ENCODE results near the gene GABRD. TPM values are rescaled to one million over a fixed set of nuclear protein-coding genes. Genes with fewer than 3 reads are reported as not detected.

GABRD gene
- total and polyA plus RNA-seq, 2 experiments from 2014 or later, result 2.1 to 5.1 TPM

GRCh38 chr1:1971688-1972087 lies 47.5 kb upstream of the GABRD start:
- H3K4me1 Mint-ChIP-seq, result peaks cover 4% of the 10 kb centered on the region; the same call in 1 of the 3 replicates
- Histone ChIP-seq H3F3A (replicated peaks; ENCODE audit: low read depth) (peaks cover 8% of the 10 kb centered on the region), H3K4me2 (no peak overlapping the region), H3K79me2 (replicated peaks; ENCODE audit: insufficient read depth) (no peaks in the 10 kb centered on the region), H3K36me3 (ENCODE audit: insufficient read depth) (no peaks in the 10 kb centered on the region), H3K9me2 (ENCODE audit: insufficient read depth) (no peaks in the 10 kb centered on the region), H4K20me1 (replicated peaks; ENCODE audit: insufficient read depth) (no peaks in the 10 kb centered on the region), H3K27ac (ENCODE audit: low read depth) (no peak overlapping the region), H2AFZ (no peak overlapping the region), H3K27me3 (ENCODE audit: insufficient read depth) (no peaks in the 10 kb centered on the region), H3K4me1 (ENCODE audit: insufficient read depth) (no peaks in the 10 kb centered on the region), H3K4me3 (no peak overlapping the region)
- no peaks in the 10 kb centered on the region; the same call in 2 of the 3 replicates for H3K36me3 Mint-ChIP-seq (ENCODE audit: low read depth)
- peaks cover 15% of the 10 kb centered on the region for H3K9me3 Mint-ChIP-seq
- peaks cover 19% of the 10 kb centered on the region for H3K27me3 Mint-ChIP-seq (ENCODE audit: insufficient read depth, low read depth, poor library complexity)
- TF ChIP-seq EZH2 (IDR thresholded peaks at IDR 0.05; ENCODE audit: low read depth, unreplicated experiment), result no peak
- no peak overlapping the region for H3K4me3 Mint-ChIP-seq
- no peak for DNase-seq (ENCODE audit: low spot score)
- ATAC-seq, result no peak
- H3K27ac Mint-ChIP-seq, result no peak overlapping the region

- H3K4me1 Mint-ChIP-seq, result no peaks in the 10 kb centered on the region
These were observed 46.0 kb upstream of the GABRD start for GRCh38 chr1:1972976-1973715.

More at GRCh38 chr1:1972976-1973715, 46.0 kb upstream of the GABRD start:
- Histone ChIP-seq H3K9me2 (ENCODE audit: insufficient read depth) (no peaks in the 10 kb centered on the region), H3K4me3 (no peak overlapping the region), H3K79me2 (replicated peaks; ENCODE audit: insufficient read depth) (no peaks in the 10 kb centered on the region), H4K20me1 (replicated peaks; ENCODE audit: insufficient read depth) (no peaks in the 10 kb centered on the region), H3K4me2 (no peak overlapping the region), H3K27ac (ENCODE audit: low read depth) (no peak overlapping the region), H3K4me1 (ENCODE audit: insufficient read depth) (no peaks in the 10 kb centered on the region), H3K36me3 (ENCODE audit: insufficient read depth) (no peaks in the 10 kb centered on the region), H3F3A (replicated peaks; ENCODE audit: low read depth) (peaks cover 8% of the 10 kb centered on the region), H3K27me3 (ENCODE audit: insufficient read depth) (no peaks in the 10 kb centered on the region), H2AFZ (no peak overlapping the region)
- H3K4me3 Mint-ChIP-seq, result no peak overlapping the region
- ATAC-seq (no peak), DNase-seq (ENCODE audit: low spot score) (no peak)
- H3K27me3 Mint-ChIP-seq (ENCODE audit: insufficient read depth, low read depth, poor library complexity), result peaks cover 18% of the 10 kb centered on the region
- peaks cover 15% of the 10 kb centered on the region for H3K9me3 Mint-ChIP-seq
- no peaks in the 10 kb centered on the region; the same call in 2 of the 3 replicates for H3K36me3 Mint-ChIP-seq (ENCODE audit: low read depth)
- H3K27ac Mint-ChIP-seq, result no peak overlapping the region
- TF ChIP-seq POLR2AphosphoS5 (IDR thresholded peaks at IDR 0.05; ENCODE audit: low read depth) (no peak), CTCF (conservative IDR thresholded peaks at IDR 0.05; ENCODE audit: low read depth in 2 of 2) (no peak), EZH2 (IDR thresholded peaks at IDR 0.05; ENCODE audit: low read depth, unreplicated experiment) (no peak), ZNF462 (CRISPR knock-in tag; IDR thresholded peaks at IDR 0.05) (no peak), STAT1 (IDR thresholded peaks at IDR 0.05; ENCODE audit: unreplicated experiment) (no peak), JUNB (IDR thresholded peaks at IDR 0.05; ENCODE audit: unreplicated experiment) (no peak)
